SK-N-SH (cell line): Measurements from ENCODE around the gene RAB3D. TPM values are rescaled to one million over a fixed set of nuclear protein-coding genes. Genes with fewer than 3 reads are reported as not detected.

Source experiments
- CTCF ChIA-PET: fragments of 300-600, 350-600 bp; formaldehyde crosslinking; extraction: SDS; loops from one replicate; lab custom pipeline; 2021; lab: Yijun Ruan, JAX
- POLR2A ChIA-PET: fragments of 350-600 bp; sonication (Branson Sonifier 250); formaldehyde crosslinking; extraction: SDS; loops from one replicate; lab custom pipeline; 2020; ENCODE audit warnings: antibody characterized with exemption, inconsistent platforms; lab: Yijun Ruan, JAX
- DNase-seq: peaks from one replicate; pipeline ENCODE4 v3.0.0; 2012
- H2AFZ ChIP-seq: fragments of 200-600 bp; sonication (generic); 2 replicates; pipeline ENCODE4 v1.8.1; 2016; ENCODE audit warnings: antibody characterized with exemption, mild to moderate bottlenecking, low read depth
- H3F3A ChIP-seq: fragments of 200-600 bp; sonication (generic); replicated peaks from 2 replicates; pipeline ENCODE3; 2016; ENCODE audit warnings: antibody characterized with exemption, mild to moderate bottlenecking; ENCODE audit not compliant: insufficient read depth
- H3K27ac ChIP-seq, 2 experiments: fragments of 200-500 bp in 1 of 2; fragments of 200-600 bp in 1 of 2; sonication (Bioruptor generic) in 1 of 2; sonication (generic), shearing (Covaris generic) in 1 of 2; 2 replicates each; pipeline versions ENCODE4 v1.5.1 to v1.6.1; 2014 to 2016; ENCODE audit warnings: low read depth in 2 of 2, inconsistent platforms in 1 of 2, low read length in 1 of 2, mild to moderate bottlenecking in 1 of 2, mixed read lengths in 1 of 2
- H3K27me3 ChIP-seq: fragments of 200-600 bp; sonication (generic), shearing (Covaris generic); 2 replicates; pipeline ENCODE4 v1.6.1; 2016; ENCODE audit warnings: mixed run types; ENCODE audit not compliant: insufficient read depth
- H3K36me3 ChIP-seq, 2 experiments: fragments of 200-500 bp in 1 of 2; fragments of 200-600 bp in 1 of 2; sonication (Bioruptor generic) in 1 of 2; sonication (generic) in 1 of 2; replicated peaks in 1 of 2; 2 replicates each; pipeline versions ENCODE3 to v1.5.1; 2014 to 2016; ENCODE audit warnings: low read length in 1 of 2, mild to moderate bottlenecking in 1 of 2; ENCODE audit not compliant: insufficient read depth in 2 of 2, control insufficient read depth in 1 of 2
- H3K4me1 ChIP-seq, 2 experiments: fragments of 200-500 bp in 1 of 2; fragments of 200-600 bp in 1 of 2; sonication (Bioruptor generic) in 1 of 2; sonication (generic), shearing (Covaris generic) in 1 of 2; 2 replicates each; pipeline versions ENCODE4 v1.5.1 to v1.6.1; 2014 to 2016; ENCODE audit warnings: low read depth in 1 of 2, low read length in 1 of 2, mixed run types in 1 of 2; ENCODE audit not compliant: insufficient read depth in 2 of 2, control insufficient read depth in 1 of 2
- H3K4me2 ChIP-seq: fragments of 200-600 bp; sonication (generic), shearing (Covaris generic); 2 replicates; pipeline ENCODE4 v1.6.1; 2017; ENCODE audit warnings: mixed run types
- H3K4me3 ChIP-seq, 2 experiments: fragments of 200-500 bp in 1 of 2; fragments of 200-600 bp in 1 of 2; sonication (Bioruptor generic) in 1 of 2; sonication (generic), shearing (Covaris generic) in 1 of 2; 2 replicates each; pipeline versions ENCODE4 v1.5.1 to v1.8.1; 2014 to 2016; ENCODE audit warnings: low read depth in 2 of 2, inconsistent platforms in 1 of 2, low read length in 1 of 2, mild to moderate bottlenecking in 1 of 2, mixed read lengths in 1 of 2, moderate library complexity in 1 of 2
- H3K79me2 ChIP-seq: fragments of 200-600 bp; sonication (generic); 2 replicates; pipeline ENCODE4 v1.8.1; 2017; ENCODE audit warnings: mild to moderate bottlenecking; ENCODE audit not compliant: insufficient read depth
- H3K9ac ChIP-seq: fragments of 200-600 bp; sonication (generic); 2 replicates; pipeline ENCODE4 v1.6.1; 2017; ENCODE audit warnings: mixed run types
- H3K9me2 ChIP-seq: fragments of 200-600 bp; sonication (generic); 2 replicates; pipeline ENCODE4 v1.6.1; 2017; ENCODE audit warnings: mixed run types
- H3K9me3 ChIP-seq: fragments of 200-600 bp; sonication (generic); 2 replicates; pipeline ENCODE4 v1.6.1; 2017; ENCODE audit warnings: mixed run types, mild to moderate bottlenecking, moderate library complexity
- H4K20me1 ChIP-seq: fragments of 200-600 bp; sonication (generic); 2 replicates; pipeline ENCODE4 v1.6.1; 2017; ENCODE audit warnings: mild to moderate bottlenecking, mixed run types; ENCODE audit not compliant: insufficient read depth
- CHD2 ChIP-seq: fragments of 150-350 bp; IDR thresholded peaks from 2 replicates; pipeline ENCODE4 v1.6.1; 2018; ENCODE audit warnings: low read length; ENCODE audit not compliant: partially characterized antibody
- CTCF ChIP-seq: fragments of 200-600 bp; sonication (generic); IDR thresholded peaks from 2 replicates; pipeline ENCODE4 v1.6.1; 2017; ENCODE audit warnings: antibody characterized with exemption, mild to moderate bottlenecking, moderate library complexity
- FOSL2 ChIP-seq: IDR thresholded peaks from 2 replicates; pipeline ENCODE4 v1.4.0; 2012; ENCODE audit warnings: low read depth, mild to moderate bottlenecking, moderate library complexity, borderline replicate concordance
- GABPA ChIP-seq: IDR thresholded peaks from 2 replicates; pipeline ENCODE4 v1.4.0; 2012; ENCODE audit warnings: low read depth, mild to moderate bottlenecking
- GATA2 ChIP-seq: sonication (generic); formaldehyde crosslinking; IDR thresholded peaks from 2 replicates; pipeline ENCODE4 v1.5.0; 2020; ENCODE audit warnings: mild to moderate bottlenecking, missing genetic modification reagents
- JUND ChIP-seq: IDR thresholded peaks from 2 replicates; pipeline ENCODE4 v1.4.0; 2012
- MXI1 ChIP-seq: IDR thresholded peaks from 2 replicates; pipeline ENCODE4 v1.6.1; 2012; ENCODE audit warnings: mild to moderate bottlenecking, low read depth, low read length, improper control_type of control experiment
- NFIC ChIP-seq: IDR thresholded peaks from 2 replicates; pipeline ENCODE4 v1.4.0; 2012; ENCODE audit warnings: borderline replicate concordance
- RAD21 ChIP-seq: IDR thresholded peaks from 2 replicates; pipeline ENCODE4 v1.6.1; 2012; ENCODE audit warnings: mild to moderate bottlenecking, low read length
- REST ChIP-seq: IDR thresholded peaks from 2 replicates; pipeline ENCODE4 v1.6.1; 2012; ENCODE audit warnings: mild to moderate bottlenecking, low read depth, low read length, moderate library complexity
- RFX5 ChIP-seq: IDR thresholded peaks from 2 replicates; pipeline ENCODE4 v1.6.1; 2012; ENCODE audit warnings: mild to moderate bottlenecking, improper control_type of control experiment, low read length
- SMC3 ChIP-seq: IDR thresholded peaks from 2 replicates; pipeline ENCODE4 v1.6.1; 2012; ENCODE audit warnings: low read depth, low read length, improper control_type of control experiment
- TAF1 ChIP-seq: IDR thresholded peaks from 2 replicates; pipeline ENCODE4 v1.6.1; 2012; ENCODE audit warnings: low read depth, mild to moderate bottlenecking, low read length, moderate library complexity, borderline replicate concordance
- TCF12 ChIP-seq: IDR thresholded peaks from 2 replicates; pipeline ENCODE4 v1.4.0; 2012
- TEAD4 ChIP-seq: IDR thresholded peaks from 2 replicates; pipeline ENCODE4 v1.4.0; 2012; ENCODE audit warnings: mild to moderate bottlenecking, borderline replicate concordance; ENCODE audit not compliant: insufficient read depth
- USF1 ChIP-seq: IDR thresholded peaks from 2 replicates; pipeline ENCODE4 v1.4.0; 2012; ENCODE audit warnings: low read depth, borderline replicate concordance
- USF2 ChIP-seq: fragments of 150-350 bp; IDR thresholded peaks from 2 replicates; pipeline ENCODE4 v1.6.1; 2017; ENCODE audit warnings: antibody characterized with exemption, low read length, low read depth, borderline replicate concordance
- YY1 ChIP-seq: IDR thresholded peaks from 2 replicates; pipeline ENCODE4 v1.4.0; 2012; ENCODE audit warnings: low read depth, mild to moderate bottlenecking
- WGBS: methylation state at CpG from one replicate; pipeline ENCODE4 v1.1.6; 2017; ENCODE audit warnings: low lambda C conversion rate; 5-methylcytosine and 5-hydroxymethylcytosine counted together
- polyA plus RNA-seq, 3 experiments: library from polyadenylated mRNA; depleted of rRNA; stranded (reverse); fragments of >200 nt; gene quantifications; 2 replicates each; pipeline ENCODE4 v1.2.3, GENCODE V29; 2012

Gene RAB3D
- polyA plus RNA-seq, 1 of the 3 experiments (the other 2 are of a cell fraction), result 27.0 TPM

- TF ChIP-seq NFIC (no peak), YY1 (no peak), RFX5 (no peak), USF1 (no peak), REST (no peak), TAF1 (no peak), GATA2 (CRISPR knock-in tag) (no peak), RAD21 (no peak)
Measured at GRCh38 chr19:11274533-11275086, 64.8 kb downstream of the RAB3D start (continued).

- no peaks in the 10 kb centered on the region for H3K79me2 ChIP-seq
- H3K9me3 ChIP-seq, result no peaks in the 10 kb centered on the region
- no peaks in the 10 kb centered on the region; the same call in 1 of the 2 replicates for H3K27me3 ChIP-seq
- no peaks in the 10 kb centered on the region for H4K20me1 ChIP-seq
- POLR2A ChIA-PET, result no interaction called here
- no peak overlapping the region for H3K4me2 ChIP-seq
- 74% methylated on average over 4 of the region's 5 CpGs for whole genome bisulfite sequencing
- no peak overlapping the region for H2AFZ ChIP-seq
- H3K9me2 ChIP-seq, result no peaks in the 10 kb centered on the region
- H3K4me1 ChIP-seq, result peaks cover 2 to 5% of the 10 kb centered on the region in 2 experiments; a peak in 1 of 4 replicates
- TF ChIP-seq NFIC (no peak), FOSL2 (no peak)
- H3F3A ChIP-seq, result peaks cover 4% of the 10 kb centered on the region
- no peaks in the 10 kb centered on the region for H3K36me3 ChIP-seq
- no peak overlapping the region for H3K4me3 ChIP-seq
- H3K9ac ChIP-seq, result no peak overlapping the region
- CTCF ChIA-PET, result interaction anchor here (0.6 to 1.6 kb wide), 4 partner anchors 12 to 404 kb away, joined by 3 to 8 read pairs (median 3); partner anchors contain the start of gene DOCK6
- DNase-seq, result no peak
- H3K27ac ChIP-seq, result no peak overlapping the region
Measured at GRCh38 chr19:11273989-11274388, 65.5 kb downstream of the RAB3D start.

- H3K4me2 ChIP-seq, result no peak overlapping the region
- H3K79me2 ChIP-seq, result no peaks in the 10 kb centered on the region
- H4K20me1 ChIP-seq, result no peaks in the 10 kb centered on the region
- peaks cover 7 to 9% of the 10 kb centered on the region in 2 experiments; a peak in 1 of 4 replicates for H3K4me1 ChIP-seq
- peaks cover 4% of the 10 kb centered on the region for H3F3A ChIP-seq
- H3K27ac ChIP-seq, result no peak overlapping the region
- H3K9me3 ChIP-seq, result no peaks in the 10 kb centered on the region
- ChIA-PET CTCF (interaction anchor here (1.2 to 1.6 kb wide), 3 partner anchors 11 to 108 kb away, joined by 3 to 8 read pairs (median 4); partner anchors contain the start of gene DOCK6), POLR2A (no interaction called here)
- no peak for TF ChIP-seq TCF12
- no peak for TF ChIP-seq USF2
- TF ChIP-seq RAD21, result no peak
- no peak for TF ChIP-seq CTCF
- TF ChIP-seq JUND, result no peak
- no peak for TF ChIP-seq GABPA
- TF ChIP-seq SMC3, result no peak
- TF ChIP-seq TEAD4, result no peak
- no peak for TF ChIP-seq MXI1
- no peak for TF ChIP-seq NFIC
- no peak for TF ChIP-seq CHD2
- TF ChIP-seq RFX5, result no peak
- H3K36me3 ChIP-seq, result no peaks in the 10 kb centered on the region
- H3K27me3 ChIP-seq, result no peaks in the 10 kb centered on the region
- 75% methylated on average over 2 of the region's 2 CpGs for WGBS
- no peak overlapping the region for H3K9ac ChIP-seq
- no peak for DNase-seq
- H3K9me2 ChIP-seq, result no peaks in the 10 kb centered on the region
- H3K4me3 ChIP-seq, result no peak overlapping the region
- no peak overlapping the region for H2AFZ ChIP-seq
Measured at GRCh38 chr19:11273296-11273695, 66.2 kb downstream of the RAB3D start.
